Left renal cortex interstitium (tissue), 4 donors: ENCODE results near the gene DEFB112. TPM values are rescaled to one million over a fixed set of nuclear protein-coding genes. Genes with fewer than 3 reads are reported as not detected.

ENCODE experiments used
- DNase-seq, 4 donors: peaks; one replicate each; pipeline ENCODE4 v3.0.0-alpha.2; 2013; ENCODE audit warnings: low read depth in 4 of 4, low spot score in 2 of 4, missing footprints in 1 of 4
- polyA plus RNA-seq, 4 donors: library from polyadenylated mRNA; unstranded; fragments of 120-200 nt; gene quantifications; one replicate each; pipeline ENCODE4 v1.2.1, GENCODE V29; 2013; ENCODE audit not compliant: insufficient read length in 4 of 4

DEFB112 gene
- polyA plus RNA-seq: not detected

- DNase-seq: no peak
Observed at GRCh38 chr6:50049829-50050228, at the start of gene DEFB112. Gene DEFB112 (minus strand): TSS chr6:50049929. CDS start chr6:50049869, 60 bp downstream.

GRCh38 chr6:50098641-50098993, 48.9 kb upstream of the DEFB112 start:
- DNase-seq: no peak

- DNase-seq: no peak
Observed at GRCh38 chr6:50097966-50098640, 48.4 kb upstream of the DEFB112 start.

GRCh38 chr6:50096296-50096695, 46.6 kb upstream of the DEFB112 start:
- DNase-seq: no peak

GRCh38 chr6:50093938-50094272, 44.2 kb upstream of the DEFB112 start:
- DNase-seq: no peak

- DNase-seq: no peak
Observed at GRCh38 chr6:50093116-50093937, 43.6 kb upstream of the DEFB112 start.

- no peak for DNase-seq
Observed at GRCh38 chr6:50091641-50092040, 41.9 kb upstream of the DEFB112 start.

- no peak for DNase-seq
Observed at GRCh38 chr6:50089911-50090310, 40.2 kb upstream of the DEFB112 start.

- DNase-seq: no peak
Observed at GRCh38 chr6:50087231-50087954, 37.7 kb upstream of the DEFB112 start.

- DNase-seq: no peak
Observed at GRCh38 chr6:50077385-50077784, 27.7 kb upstream of the DEFB112 start.

- no peak for DNase-seq
Observed at GRCh38 chr6:50076431-50076830, 26.7 kb upstream of the DEFB112 start.

GRCh38 chr6:50071921-50072320, 22.2 kb upstream of the DEFB112 start:
- DNase-seq: no peak

- no peak for DNase-seq
Observed at GRCh38 chr6:50070101-50070500, 20.4 kb upstream of the DEFB112 start.

- no peak for DNase-seq
Observed at GRCh38 chr6:50062051-50062450, 12.3 kb upstream of the DEFB112 start.

GRCh38 chr6:50056242-50056641, 6.5 kb upstream of the DEFB112 start:
- no peak for DNase-seq

- DNase-seq: no peak
Observed at GRCh38 chr6:50047026-50047425, 2.7 kb downstream of the DEFB112 start.

- DNase-seq: no peak
Observed at GRCh38 chr6:50030777-50031562, 18.8 kb downstream of the DEFB112 start.

GRCh38 chr6:50030350-50030749, 19.4 kb downstream of the DEFB112 start:
- no peak for DNase-seq

GRCh38 chr6:50025258-50025657, 24.5 kb downstream of the DEFB112 start:
- no peak for DNase-seq

GRCh38 chr6:50021894-50022293, 27.8 kb downstream of the DEFB112 start, which contains the start of gene DEFB110:
Gene DEFB110 (minus strand): TSS chr6:50021994. CDS start chr6:50021935, 59 bp downstream.
- no peak for DNase-seq

- DNase-seq: no peak
Observed at GRCh38 chr6:50007819-50008218, 41.9 kb downstream of the DEFB112 start.
